Neutrophil (primary cell): Measurements from ENCODE around the gene TMEM51.

Source experiments
- H3K27ac ChIP-seq: fragments of 200-600 bp; sonication (generic); 2 replicates; pipeline ENCODE4 v1.5.1; 2016; ENCODE audit warnings: mild to moderate bottlenecking, moderate library complexity
- H3K27me3 ChIP-seq: fragments of 200-600 bp; sonication (generic); 2 replicates; pipeline ENCODE4 v1.6.0; 2016; ENCODE audit warnings: mild to moderate bottlenecking
- H3K36me3 ChIP-seq: fragments of 200-600 bp; sonication (generic); 2 replicates; pipeline ENCODE4 v1.5.1; 2017
- H3K4me1 ChIP-seq, 2 experiments: fragments of 200-600 bp in 1 of 2; sonication (generic) in 1 of 2; 1 replicate in 1 of 2; 2 replicates in 1 of 2; pipeline versions ENCODE4 v1.5.1 to v1.6.1; 2013 to 2016; ENCODE audit warnings: low read depth in 1 of 2, low read length in 1 of 2, mild to moderate bottlenecking in 1 of 2, moderate library complexity in 1 of 2; ENCODE audit not compliant: control insufficient read depth in 1 of 2, insufficient read depth in 1 of 2
- H3K4me3 ChIP-seq, 2 experiments: fragments of 200-600 bp in 1 of 2; sonication (generic) in 1 of 2; 1 replicate in 1 of 2; 2 replicates in 1 of 2; pipeline ENCODE4 v1.5.1; 2013 to 2016; ENCODE audit warnings: low read depth in 1 of 2, low read length in 1 of 2, mild to moderate bottlenecking in 1 of 2, moderate library complexity in 1 of 2
- H3K9me3 ChIP-seq: fragments of 200-600 bp; sonication (generic); 2 replicates; pipeline ENCODE4 v1.5.1; 2016
- CTCF ChIP-seq: fragments of 200-600 bp; sonication (generic); IDR thresholded peaks from 2 replicates; pipeline ENCODE4 v1.5.1; 2016; ENCODE audit warnings: antibody characterized with exemption

Gene TMEM51

GRCh38 chr1:15180189-15180588 is 26.6 kb downstream of the TMEM51 start:
- H3K4me3 ChIP-seq: no peak overlapping the region
- no peaks in the 10 kb centered on the region for H3K36me3 ChIP-seq
- H3K27ac ChIP-seq: no peak overlapping the region
- no peaks in the 10 kb centered on the region for H3K4me1 ChIP-seq
- TF ChIP-seq CTCF: no peak
- peaks cover 39% of the 10 kb centered on the region for H3K27me3 ChIP-seq
- H3K9me3 ChIP-seq: no peaks in the 10 kb centered on the region

- Histone ChIP-seq H3K27me3 (peaks cover 39% of the 10 kb centered on the region), H3K27ac (no peak overlapping the region), H3K4me3 (no peak overlapping the region), H3K4me1 (no peaks in the 10 kb centered on the region), H3K9me3 (no peaks in the 10 kb centered on the region), H3K36me3 (no peaks in the 10 kb centered on the region)
- no peak for TF ChIP-seq CTCF
These were observed 27.5 kb downstream of the TMEM51 start for GRCh38 chr1:15180945-15181523.

GRCh38 chr1:15181564-15181963 is 28.0 kb downstream of the TMEM51 start:
- no peak overlapping the region for H3K4me3 ChIP-seq
- TF ChIP-seq CTCF: no peak
- peaks cover 37% of the 10 kb centered on the region for H3K27me3 ChIP-seq
- no peaks in the 10 kb centered on the region for H3K4me1 ChIP-seq
- no peak overlapping the region for H3K27ac ChIP-seq
- H3K9me3 ChIP-seq: no peaks in the 10 kb centered on the region
- H3K36me3 ChIP-seq: no peaks in the 10 kb centered on the region

GRCh38 chr1:15184436-15185241 is 31.1 kb downstream of the TMEM51 start:
- Histone ChIP-seq H3K4me1 (peaks cover 0 to 4% of the 10 kb centered on the region in 2 experiments), H3K27me3 (peaks cover 6% of the 10 kb centered on the region), H3K9me3 (no peaks in the 10 kb centered on the region), H3K36me3 (no peaks in the 10 kb centered on the region), H3K27ac (no peak overlapping the region), H3K4me3 (no peak overlapping the region)
- TF ChIP-seq CTCF: no peak

- Histone ChIP-seq H3K4me1 (peaks cover 0 to 4% of the 10 kb centered on the region in 2 experiments), H3K4me3 (no peak overlapping the region), H3K36me3 (no peaks in the 10 kb centered on the region), H3K27ac (no peak overlapping the region), H3K27me3 (no peaks in the 10 kb centered on the region), H3K9me3 (no peaks in the 10 kb centered on the region)
- no peak for TF ChIP-seq CTCF
These were observed 32.1 kb downstream of the TMEM51 start for GRCh38 chr1:15185617-15186016.
